Stimulated activated CD4-positive, alpha-beta T cell treated with anti-CD3 and anti-CD28 coated beads, TNF-alpha, amount 100 ng/mL, for 4 hours (primary cell): ENCODE data around the gene RXRB.

ENCODE experiments used
- DNase-seq, 3 experiments: peaks; one replicate each; pipeline ENCODE4 v3.0.0-alpha.2; 2020; ENCODE audit warnings: low read depth in 3 of 3

The RXRB gene

DNA sequence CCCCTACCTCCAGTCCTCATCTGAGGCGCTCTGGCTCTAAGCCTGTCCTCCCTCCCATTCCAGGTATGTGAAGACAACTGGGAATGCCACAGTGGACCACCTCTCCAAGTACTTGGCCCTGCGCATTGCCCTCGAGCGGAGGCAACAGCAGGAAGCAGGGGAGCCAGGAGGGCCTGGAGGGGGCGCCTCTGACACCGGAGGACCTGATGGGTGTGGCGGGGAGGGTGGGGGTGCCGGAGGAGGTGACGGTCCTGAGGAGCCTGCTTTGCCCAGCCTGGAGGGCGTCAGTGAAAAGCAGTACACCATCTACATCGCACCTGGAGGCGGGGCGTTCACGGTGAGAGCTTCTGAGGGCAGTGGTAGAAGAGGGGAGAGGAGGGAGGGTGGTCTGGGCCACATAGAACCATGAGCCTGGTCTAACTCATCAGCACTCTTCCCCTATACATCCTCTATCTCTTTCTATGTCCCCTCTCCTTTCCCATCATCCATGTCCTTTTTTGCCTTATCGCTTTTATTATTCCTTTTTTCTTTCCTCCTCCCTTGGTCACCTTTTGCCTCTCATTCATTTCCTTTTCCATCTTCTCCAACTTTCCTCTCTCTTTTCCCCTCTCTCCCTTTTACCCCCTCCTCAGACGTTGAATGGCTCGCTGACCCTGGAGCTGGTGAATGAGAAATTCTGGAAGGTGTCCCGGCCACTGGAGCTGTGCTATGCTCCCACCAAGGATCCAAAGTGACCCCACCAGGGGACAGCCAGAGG, 11.4 kb upstream of the RXRB start:
- no peak for DNase-seq

GRCh38 chr6:33211136-33211535, 10.7 kb upstream of the RXRB start:
- DNase-seq = no peak

- no peak for DNase-seq
Measured at GRCh38 chr6:33209856-33210255, 9.4 kb upstream of the RXRB start.

DNA sequence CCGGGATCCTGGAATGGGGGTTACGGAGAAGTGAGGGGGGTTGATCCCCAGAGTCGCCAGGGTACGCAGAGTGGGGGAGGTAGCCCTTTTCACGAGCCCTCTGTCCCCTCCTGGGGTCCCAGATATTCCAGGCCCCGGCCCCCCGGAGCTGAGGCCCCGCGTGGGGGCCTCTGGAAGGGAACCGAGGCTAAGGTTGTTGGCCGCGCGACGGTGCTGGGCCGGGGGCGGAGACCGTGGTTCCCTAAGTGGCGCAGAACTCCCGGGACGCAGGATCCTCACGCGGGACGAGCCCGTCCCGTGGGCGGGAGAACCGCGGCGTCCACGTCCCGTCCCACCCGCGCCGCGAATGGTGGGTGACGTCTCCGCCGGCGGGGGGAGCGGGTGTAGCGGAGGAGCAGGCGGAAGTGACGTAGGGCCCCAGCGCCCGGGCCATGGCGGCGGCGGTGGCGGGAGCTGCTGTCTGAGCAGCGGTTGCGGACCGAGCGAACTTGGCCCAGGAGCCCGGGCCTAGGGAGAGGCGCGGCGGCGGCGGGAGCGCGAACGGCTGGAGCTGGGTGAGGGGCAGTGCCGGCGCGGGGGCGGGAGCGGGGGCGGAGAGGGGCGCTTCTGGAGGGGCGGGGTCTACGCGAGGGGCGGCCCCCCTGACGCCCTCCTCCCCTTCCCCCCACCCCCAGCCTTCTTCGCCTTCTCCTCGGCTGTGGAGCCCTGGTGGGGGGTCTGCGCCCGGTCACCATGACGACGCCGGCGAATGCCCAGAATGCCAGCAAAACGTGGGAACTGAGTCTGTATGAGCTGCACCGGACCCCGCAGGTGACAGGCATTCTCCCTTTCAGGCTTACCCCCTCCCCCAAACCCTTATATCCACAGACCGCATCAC, 7.9 kb upstream of the RXRB start, which contains the start of gene RING1:
TSS of gene RING1 (plus strand) at position 410 of the 877 bp plus-strand sequence. CDS start at position 733, 323 bp downstream.
- peak; percentile 81 to 83 (median 82) for DNase-seq

- no peak for DNase-seq
Measured at GRCh38 chr6:33207552-33208090, 7.2 kb upstream of the RXRB start.

- DNase-seq = no peak
Measured at GRCh38 chr6:33206864-33207551, 6.5 kb upstream of the RXRB start.

DNA sequence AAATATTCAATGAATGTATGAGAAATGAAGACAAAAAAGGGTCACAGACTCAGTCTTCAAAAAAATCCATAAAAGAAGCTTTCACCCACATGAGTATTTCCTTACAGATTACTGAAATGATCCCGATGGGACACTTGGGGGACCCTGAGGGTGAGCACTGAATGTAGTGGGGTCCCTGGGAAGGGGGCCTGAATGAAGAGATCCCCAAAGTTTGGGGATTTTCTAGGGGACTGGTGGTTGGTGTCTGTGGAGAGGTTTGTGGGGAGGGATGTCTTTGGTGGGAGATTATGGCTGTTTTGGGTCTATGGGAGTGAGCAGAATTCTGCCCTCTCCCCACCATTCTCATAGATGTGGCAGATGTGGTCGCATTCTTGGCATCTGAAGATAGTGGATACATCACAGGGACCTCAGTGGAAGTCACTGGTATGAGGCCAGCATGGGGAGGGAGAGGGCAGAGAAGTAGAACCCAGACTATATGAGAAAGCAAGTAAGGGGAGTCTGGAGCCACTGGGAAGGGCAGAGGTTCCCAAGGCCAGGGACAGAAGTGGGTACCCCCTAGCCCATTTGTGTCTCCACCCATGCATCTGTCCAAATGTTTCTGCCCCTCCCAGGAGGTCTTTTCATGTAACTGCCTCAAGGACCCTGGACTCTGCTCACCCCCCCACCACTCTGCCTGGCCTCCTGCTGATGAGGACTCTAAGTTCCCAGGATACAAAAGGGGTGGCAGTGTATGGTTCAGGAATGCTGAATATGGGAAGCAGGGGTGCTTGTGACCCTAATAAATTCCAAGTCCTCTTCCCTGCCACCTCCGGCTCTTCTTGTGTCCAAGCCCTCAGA, 5.8 kb upstream of the RXRB start:
- no peak for DNase-seq

DNA sequence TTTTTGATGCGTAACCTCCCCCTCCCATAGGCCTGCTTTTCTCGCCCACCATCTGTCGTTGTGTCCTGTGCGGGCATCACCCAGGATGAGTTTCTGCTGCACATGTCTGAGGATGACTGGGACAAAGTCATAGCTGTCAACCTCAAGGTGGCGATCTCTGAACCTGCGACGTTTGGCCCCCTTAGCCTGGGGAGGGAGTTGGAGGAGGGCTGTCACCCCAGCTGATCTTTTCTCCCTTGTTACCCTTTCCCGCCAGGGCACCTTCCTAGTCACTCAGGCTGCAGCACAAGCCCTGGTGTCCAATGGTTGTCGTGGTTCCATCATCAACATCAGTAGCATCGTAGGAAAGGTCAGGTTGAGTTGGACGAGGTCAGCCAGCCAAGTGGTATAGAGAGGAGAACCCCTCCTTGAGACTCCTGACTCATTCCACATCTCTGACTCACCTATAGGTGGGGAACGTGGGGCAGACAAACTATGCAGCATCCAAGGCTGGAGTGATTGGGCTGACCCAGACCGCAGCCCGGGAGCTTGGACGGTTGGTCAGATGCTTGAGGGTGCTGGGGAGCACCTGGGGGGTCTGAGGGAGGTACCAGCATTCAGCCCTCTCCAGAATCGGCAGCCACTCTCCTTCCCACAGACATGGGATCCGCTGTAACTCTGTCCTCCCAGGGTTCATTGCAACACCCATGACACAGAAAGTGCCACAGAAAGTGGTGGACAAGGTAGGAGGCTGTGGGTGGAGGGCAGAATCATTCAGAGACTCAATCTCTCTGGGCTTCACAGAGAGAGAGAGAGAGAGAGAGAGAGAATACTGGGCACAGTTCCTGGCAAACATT, 4.9 kb upstream of the RXRB start:
- no peak for DNase-seq

- peak; percentile 85 to 91 (median 85) for DNase-seq
Measured at GRCh38 chr6:33204415-33205190, 4.1 kb upstream of the RXRB start, which contains the start of gene HSD17B8. Gene HSD17B8 (plus strand): TSS chr6:33204655. CDS start chr6:33204669, 14 bp downstream.

DNA sequence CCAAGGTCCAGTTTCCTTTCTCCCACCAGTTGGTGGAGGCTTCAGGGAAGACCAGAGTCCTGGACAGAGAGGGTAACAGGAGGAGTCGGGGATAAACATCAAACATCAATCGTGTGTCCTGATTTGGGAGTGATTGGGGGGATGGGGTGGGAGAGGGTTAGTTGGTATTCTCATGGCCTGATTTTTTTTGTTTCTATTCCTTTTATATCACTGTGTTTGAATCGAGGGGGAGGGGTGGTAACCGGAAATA, 3.6 kb upstream of the RXRB start:
- no peak for DNase-seq

- DNase-seq = no peak
Measured at GRCh38 chr6:33203443-33204164, 3.1 kb upstream of the RXRB start.

DNA sequence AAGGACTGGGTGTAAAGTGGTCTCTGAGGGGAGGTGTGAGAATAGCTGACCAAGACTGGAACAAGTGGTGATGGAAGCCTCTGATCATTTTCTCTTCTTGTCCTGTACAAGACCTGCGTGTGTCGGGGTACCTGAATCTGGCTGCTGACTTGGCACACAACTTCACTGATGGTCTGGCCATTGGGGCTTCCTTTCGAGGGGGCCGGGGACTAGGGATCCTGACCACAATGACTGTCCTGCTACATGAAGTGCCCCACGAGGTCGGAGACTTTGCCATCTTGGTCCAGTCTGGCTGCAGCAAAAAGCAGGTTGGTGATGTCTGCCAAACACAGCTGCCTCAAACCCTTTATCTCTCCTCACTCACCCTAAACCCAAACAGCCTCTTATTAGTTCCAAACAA, 2.3 kb upstream of the RXRB start:
- no peak for DNase-seq

GRCh38 chr6:33201935-33202334, 1.5 kb upstream of the RXRB start:
- DNase-seq = no peak

GRCh38 chr6:33201147-33201545, 681 bp upstream of the RXRB start:
- DNase-seq = no peak

- DNase-seq = peak; percentile 50 to 56 (median 51)
Measured at GRCh38 chr6:33199687-33200218, 712 bp downstream of the RXRB start.

- no peak for DNase-seq
Measured at GRCh38 chr6:33198853-33199436, 1.5 kb downstream of the RXRB start.

GRCh38 chr6:33198159-33198852, 2.2 kb downstream of the RXRB start:
- no peak for DNase-seq
